HepG2 (cell line): Measurements from ENCODE around the gene LZTFL1. TPM values are rescaled to one million over a fixed set of nuclear protein-coding genes. Genes with fewer than 3 reads are reported as not detected.

Experiments
- ATAC-seq: fragments of 200-7000 bp; cut with Tn5 transposase; 3 replicates; pipeline ENCODE4 v1.9.1; 2020; ENCODE audit warnings: mild to moderate bottlenecking, moderate library complexity
- BruUV-seq: library from RNA; stranded (reverse); fragments of 400-500 nt; replicated peaks from 2 replicates; lab custom pipeline; 2021; lab: Mats Ljungman, UMichigan
- CTCF ChIA-PET: fragments of 300-600 bp; formaldehyde crosslinking; extraction: SDS; loops from one replicate; lab custom pipeline; 2021; ENCODE audit warnings: low total read pairs, inconsistent platforms, low intra/inter-chr PET ratio; lab: Yijun Ruan, JAX
- POLR2A ChIA-PET: fragments of 350-600 bp; sonication (Branson Sonifier 250); formaldehyde crosslinking; loops from one replicate; lab custom pipeline; 2020; ENCODE audit warnings: antibody characterized with exemption, inconsistent platforms; lab: Yijun Ruan, JAX
- DNase-seq: peaks from one replicate; pipeline ENCODE4 v3.0.0-alpha.2; 2015; ENCODE audit warnings: low spot score
- FAIRE-seq: peaks from 3 replicates; lab custom pipeline; 2011; peaks lifted over from hg19 to GRCh38; lab: Jason Lieb, UNC
- H2AFZ ChIP-seq: one replicate; pipeline ENCODE4 v1.6.1; 2011; ENCODE audit warnings: low read length, inconsistent platforms
- H3K27ac ChIP-seq: fragments of 300-600 bp; 3 replicates; pipeline ENCODE4 v1.8.0; 2011; ENCODE audit warnings: mixed run types, mild to moderate bottlenecking, mixed read lengths, low read length, inconsistent platforms; ENCODE audit not compliant: insufficient read depth; ENCODE audit errors: extremely low read length
- H3K27me3 ChIP-seq, 2 experiments: fragments of 200-600 bp in 1 of 2; 2 replicates in 1 of 2; 3 replicates in 1 of 2; pipeline versions ENCODE4 v1.6.0 to v1.8.0; 2011; ENCODE audit warnings: low read length in 2 of 2, mild to moderate bottlenecking in 2 of 2, moderate library complexity in 2 of 2, inconsistent platforms in 1 of 2; ENCODE audit not compliant: insufficient read depth in 2 of 2, control insufficient read depth in 1 of 2
- H3K36me3 ChIP-seq, 2 experiments: fragments of 200-600 bp in 1 of 2; replicated peaks in 1 of 2; 2 replicates in 1 of 2; 3 replicates in 1 of 2; pipeline versions ENCODE4 v1.5.1 to v1.8.0; 2011; ENCODE audit warnings: low read length in 2 of 2, inconsistent platforms in 1 of 2; ENCODE audit not compliant: insufficient read depth in 2 of 2, control insufficient read depth in 1 of 2
- H3K4me1 ChIP-seq: 2 replicates; pipeline ENCODE4 v1.5.1; 2012; ENCODE audit warnings: low read length, inconsistent platforms; ENCODE audit not compliant: insufficient read depth
- H3K4me2 ChIP-seq: 2 replicates; pipeline ENCODE4 v1.6.0; 2011; ENCODE audit warnings: low read depth, low read length, inconsistent platforms
- H3K4me3 ChIP-seq, 3 experiments: fragments of 200-600 bp in 1 of 3; sonication (generic), shearing (Covaris generic) in 1 of 3; replicated peaks in 1 of 3; 2 replicates each; pipeline ENCODE4 v1.5.1; 2011 to 2016; ENCODE audit warnings: low read length in 3 of 3, inconsistent platforms in 2 of 3, low read depth in 2 of 3, mild to moderate bottlenecking in 2 of 3, control low read depth in 1 of 3, mixed read lengths in 1 of 3; ENCODE audit not compliant: insufficient read depth in 1 of 3
- H3K79me2 ChIP-seq: one replicate; pipeline ENCODE4 v1.6.1; 2011; ENCODE audit warnings: low read length, inconsistent platforms; ENCODE audit not compliant: insufficient read depth
- H3K9ac ChIP-seq: 2 replicates; pipeline ENCODE4 v1.6.0; 2011; ENCODE audit warnings: mild to moderate bottlenecking, low read depth, low read length, inconsistent platforms; ENCODE audit not compliant: insufficient read depth
- H3K9me3 ChIP-seq: 2 replicates; pipeline ENCODE4 v1.5.1; 2012; ENCODE audit warnings: mild to moderate bottlenecking, low read length
- H4K20me1 ChIP-seq: 2 replicates; pipeline ENCODE4 v1.6.0; 2011; ENCODE audit warnings: inconsistent platforms, mild to moderate bottlenecking, low read length, moderate library complexity; ENCODE audit not compliant: insufficient read depth
- BORCS8-MEF2B ChIP-seq: sonication (generic); formaldehyde crosslinking; IDR thresholded peaks from 2 replicates; pipeline ENCODE4 v1.8.0; 2022; ENCODE audit warnings: mild to moderate bottlenecking, missing genetic modification reagents
- DR1 ChIP-seq: sonication (generic); formaldehyde crosslinking; IDR thresholded peaks from 2 replicates; pipeline ENCODE4 v1.8.0; 2021; ENCODE audit warnings: mild to moderate bottlenecking, missing genetic modification reagents, inconsistent platforms
- HIC2 ChIP-seq: sonication (generic); formaldehyde crosslinking; IDR thresholded peaks from 2 replicates; pipeline ENCODE4 v1.9.0; 2022; ENCODE audit warnings: low read depth, missing genetic modification reagents
- KLF6 ChIP-seq: IDR thresholded peaks from 2 replicates; pipeline ENCODE4 v1.8.0; 2016; ENCODE audit warnings: missing biosample characterization, missing genetic modification reagents
- MAF1 ChIP-seq: sonication (generic); formaldehyde crosslinking; IDR thresholded peaks from 2 replicates; pipeline ENCODE4 v1.5.0; 2020; ENCODE audit warnings: missing genetic modification reagents, borderline replicate concordance
- MTERF4 ChIP-seq: sonication (generic); formaldehyde crosslinking; IDR thresholded peaks from 2 replicates; pipeline ENCODE4 v1.8.0; 2023; ENCODE audit warnings: mild to moderate bottlenecking, missing genetic modification reagents
- MXD4 ChIP-seq: IDR thresholded peaks from 2 replicates; pipeline ENCODE4 v1.6.1; 2016; ENCODE audit warnings: mild to moderate bottlenecking, missing biosample characterization, missing genetic modification reagents
- PAF1 ChIP-seq: IDR thresholded peaks from 2 replicates; pipeline ENCODE4 v1.6.1; 2016; ENCODE audit warnings: missing genetic modification reagents, missing compliant biosample characterization
- SETDB1 ChIP-seq: sonication (generic); formaldehyde crosslinking; IDR thresholded peaks from 2 replicates; pipeline ENCODE4 v1.5.1; 2020; ENCODE audit warnings: missing genetic modification reagents, mild to moderate bottlenecking, borderline replicate concordance
- SP1 ChIP-seq, 2 experiments: fragments of 450-650 bp in 1 of 2; sonication (generic) in 1 of 2; formaldehyde crosslinking in 1 of 2; IDR thresholded peaks; 2 replicates each; pipeline versions ENCODE4 v1.4.0 to v1.6.1; 2016 to 2020; ENCODE audit warnings: missing genetic modification reagents in 1 of 2
- SRF ChIP-seq: IDR thresholded peaks from 2 replicates; pipeline ENCODE4 v1.6.1; 2011; ENCODE audit warnings: mild to moderate bottlenecking, low read depth, low read length, moderate library complexity
- ZBTB39 ChIP-seq: sonication (generic); formaldehyde crosslinking; IDR thresholded peaks from 2 replicates; pipeline ENCODE4 v1.5.0; 2020; ENCODE audit warnings: missing genetic modification reagents
- ZBTB43 ChIP-seq: sonication (generic); formaldehyde crosslinking; conservative IDR thresholded peaks from 2 replicates; pipeline ENCODE4 v1.4.0; 2020; ENCODE audit warnings: missing genetic modification reagents
- ZBTB7A ChIP-seq: sonication (generic); formaldehyde crosslinking; IDR thresholded peaks from 2 replicates; pipeline ENCODE4 v1.8.0; 2022; ENCODE audit warnings: mild to moderate bottlenecking, missing genetic modification reagents
- ZNF430 ChIP-seq: sonication (generic); formaldehyde crosslinking; IDR thresholded peaks from 2 replicates; pipeline ENCODE4 v1.9.0; 2021; ENCODE audit warnings: mild to moderate bottlenecking, missing genetic modification reagents
- ZZZ3 ChIP-seq: sonication (generic); formaldehyde crosslinking; IDR thresholded peaks from 2 replicates; pipeline ENCODE4 v1.4.0; 2020; ENCODE audit warnings: missing genetic modification reagents, mild to moderate bottlenecking, borderline replicate concordance
- WGBS: methylation state at CpG from one replicate; pipeline ENCODE4 v1.1.6; 2017; ENCODE audit warnings: low lambda C conversion rate; 5-methylcytosine and 5-hydroxymethylcytosine counted together
- in situ Hi-C: cut with HindIII; loops from 2 replicates; pipeline ENCODE4 v1.10.0; 2017; ENCODE audit warnings: low pct_unique_long_range_greater_than_20kb; ENCODE audit not compliant: extremely low pct_ligation_motif_present
- intact Hi-C: fragments of 100-400 bp; cut with micrococcal nuclease; formaldehyde crosslinking; loops from one replicate; pipeline ENCODE4 v1.10.0; 2022; ENCODE audit not compliant: unreplicated experiment
- polyA plus RNA-seq, 8 experiments: library from polyadenylated mRNA; depleted of rRNA in 3 of 8; stranded (reverse) in 7 of 8; unstranded in 1 of 8; fragments of >200 nt; fragmentation: Illumina TruSeq in 4 of 8; extraction: Trizol in 4 of 8; gene quantifications; 2 replicates each; pipeline versions ENCODE4 v1.2.1 to v1.2.3, GENCODE V29; 2011 to 2016; ENCODE audit warnings: low read depth in 4 of 8, missing spikeins in 1 of 8, mixed read lengths in 1 of 8; ENCODE audit not compliant: insufficient read depth in 1 of 8
- total RNA-seq, 5 experiments: library from RNA; depleted of rRNA; stranded (reverse); fragments of >200 nt; fragmentation: Illumina TruSeq; extraction: Trizol; gene quantifications; 2 replicates each; pipeline ENCODE4 v1.2.3, GENCODE V29; 2016; ENCODE audit warnings: low read depth in 1 of 5

LZTFL1 gene
- total and polyA plus RNA-seq, 2 of the 13 experiments (the other 11 are each of a cell fraction or from before 2014, with no cell fraction given), result 16.6 to 17.2 TPM

GRCh38 chr3:45816544-45816943 is 25.4 kb downstream of the LZTFL1 start (continued):
- no peak for TF ChIP-seq PAF1 (CRISPR knock-in tag)
- TF ChIP-seq SETDB1 (CRISPR knock-in tag), result no peak

GRCh38 chr3:45814322-45814721 is 27.6 kb downstream of the LZTFL1 start:
- Histone ChIP-seq H3K9me3 (peaks cover 7% of the 10 kb centered on the region; the same call in 1 of the 2 replicates), H3K4me2 (no peak overlapping the region), H3K9ac (no peak overlapping the region), H3K27me3 (no peaks in the 10 kb centered on the region), H3K4me3 (no peak overlapping the region), H3K4me1 (no peaks in the 10 kb centered on the region), H3K79me2 (no peaks in the 10 kb centered on the region), H3K36me3 (no peaks in the 10 kb centered on the region; a peak in 1 of 5 replicates), H2AFZ (no peak overlapping the region), H3K27ac (no peak overlapping the region), H4K20me1 (no peaks in the 10 kb centered on the region)
- FAIRE-seq (no peak), DNase-seq (no peak), ATAC-seq (no peak)
- WGBS, result 72% methylated on average over 4 of the region's 4 CpGs
- no TSS peak for BruUV-seq
- no peak for TF ChIP-seq KLF6 (CRISPR knock-in tag)
- TF ChIP-seq MAF1 (CRISPR knock-in tag), result no peak
- no peak for TF ChIP-seq ZBTB43 (CRISPR knock-in tag)
- TF ChIP-seq HIC2 (CRISPR knock-in tag), result no peak
- no peak for TF ChIP-seq ZBTB7A (CRISPR knock-in tag)
- no peak for TF ChIP-seq BORCS8-MEF2B (CRISPR knock-in tag)
- no peak for TF ChIP-seq ZNF430 (CRISPR knock-in tag)
- TF ChIP-seq ZZZ3, result no peak
- no peak for TF ChIP-seq SRF
- no peak for TF ChIP-seq ZBTB39
- no peak for TF ChIP-seq DR1
- no peak for TF ChIP-seq SP1 (IDR thresholded peaks at IDR 0.05)
- no peak for TF ChIP-seq SP1 (CRISPR knock-in tag; IDR thresholded peaks at IDR 0.05)
- TF ChIP-seq MTERF4, result no peak
- TF ChIP-seq MXD4 (CRISPR knock-in tag), result no peak
- intact Hi-C loops, result no loop called here
- in situ Hi-C loops, result no loop called here
- ChIA-PET POLR2A (no interaction called here), CTCF (no interaction called here)
